HG03442 (cell line): ENCODE results near the gene LRRC53.

Source experiments
- ATAC-seq: cut with Tn5 transposase; IDR thresholded peaks from one replicate; pipeline ENCODE4 v1.9.1; 2021; ENCODE audit warnings: mild to moderate bottlenecking, moderate library complexity; ENCODE audit not compliant: unreplicated experiment

LRRC53 gene

DNA sequence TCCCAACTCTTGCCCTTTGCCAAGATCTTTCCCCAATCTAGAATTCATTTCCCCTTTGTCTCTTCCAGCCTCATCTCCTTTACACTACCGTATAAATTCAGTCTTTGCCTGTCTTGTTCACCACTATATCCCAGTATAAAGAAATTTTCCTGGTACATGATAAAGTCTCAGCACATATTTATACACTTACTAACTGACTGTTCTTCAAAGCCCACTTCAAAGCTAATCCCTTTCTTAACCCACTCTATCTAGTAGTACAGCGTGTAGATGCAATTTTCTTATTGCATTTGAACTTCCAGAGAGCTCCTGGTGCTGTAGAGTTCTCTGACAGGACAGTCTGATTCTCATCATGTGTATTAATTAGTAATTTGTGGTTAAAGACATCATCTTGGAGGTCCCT, 78.1 kb downstream of the LRRC53 start:
- no peak for ATAC-seq

- no peak for ATAC-seq
Measured at GRCh38 chr1:74432325-74432724, 80.1 kb downstream of the LRRC53 start.

- ATAC-seq, result no peak
Measured at GRCh38 chr1:74431531-74431930, 80.9 kb downstream of the LRRC53 start.

DNA sequence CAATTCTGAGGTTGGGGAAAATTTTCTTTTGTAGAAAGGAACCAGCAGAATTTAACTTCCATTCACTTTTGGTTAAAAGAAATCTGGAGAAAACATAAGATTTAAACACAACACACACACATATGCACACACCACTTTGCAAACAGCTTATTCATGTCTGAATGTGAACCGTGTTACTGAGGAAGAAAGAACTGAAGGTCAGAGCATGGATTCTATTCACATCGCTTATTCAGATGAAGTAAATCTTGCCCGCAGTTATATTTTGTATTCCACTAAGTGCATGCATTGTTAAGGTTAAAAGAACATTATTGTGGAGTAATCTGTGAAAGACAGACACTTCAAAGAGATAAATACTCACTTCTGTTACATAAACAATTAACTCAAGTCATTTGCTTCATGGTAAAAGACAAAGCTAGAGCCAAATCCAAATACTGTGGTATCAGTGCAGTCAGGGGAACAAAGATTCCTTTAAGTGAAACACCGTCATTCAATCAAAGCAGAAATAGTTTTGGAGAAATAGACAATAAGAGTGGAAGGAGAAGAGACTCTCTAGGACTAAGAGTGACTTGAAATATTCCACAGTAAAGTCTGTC, 82.0 kb downstream of the LRRC53 start:
- ATAC-seq, result no peak

- ATAC-seq, result no peak
Measured at GRCh38 chr1:74429580-74429979, 82.8 kb downstream of the LRRC53 start.

GRCh38 chr1:74427681-74428080, 84.7 kb downstream of the LRRC53 start:
- ATAC-seq, result no peak

GRCh38 chr1:74426208-74426937, 86.0 kb downstream of the LRRC53 start:
- no peak for ATAC-seq

DNA sequence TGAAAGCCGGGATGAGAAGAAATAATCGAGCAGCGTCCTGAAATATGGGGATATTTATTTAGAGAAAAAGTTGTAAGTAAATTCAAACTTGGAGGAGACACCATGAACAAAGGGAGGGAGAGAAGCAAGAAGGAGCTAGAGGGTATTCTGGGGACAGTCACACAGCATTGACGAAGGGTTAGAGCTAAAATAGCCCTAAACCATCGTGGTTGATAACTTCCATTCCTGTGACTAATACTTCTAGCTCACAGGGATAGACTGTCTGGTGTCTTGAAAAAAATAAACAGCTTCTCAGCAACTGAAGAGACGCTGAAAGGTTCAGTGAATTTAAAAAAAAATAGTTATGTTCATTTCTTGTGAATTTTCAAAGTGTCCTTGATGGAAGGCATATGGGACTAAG, 86.7 kb downstream of the LRRC53 start:
- no peak for ATAC-seq

DNA sequence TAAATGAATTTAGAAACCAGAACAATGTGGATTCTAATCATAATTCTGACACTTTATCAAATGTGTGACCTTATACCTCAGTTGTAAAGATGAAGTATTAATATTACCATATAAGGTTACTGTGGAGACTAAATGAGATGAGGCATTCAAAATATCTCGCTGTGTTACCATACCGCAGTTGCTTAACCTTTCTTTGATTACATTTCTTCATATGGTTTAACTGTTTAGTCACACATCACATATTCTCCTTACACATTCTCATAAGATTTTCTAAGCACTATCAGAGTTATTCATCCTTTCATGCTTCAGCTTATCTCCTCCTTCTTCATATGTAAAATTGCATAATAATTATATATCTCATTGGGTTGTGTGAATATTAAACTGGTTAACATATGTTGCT, 88.9 kb downstream of the LRRC53 start:
- ATAC-seq, result no peak

DNA sequence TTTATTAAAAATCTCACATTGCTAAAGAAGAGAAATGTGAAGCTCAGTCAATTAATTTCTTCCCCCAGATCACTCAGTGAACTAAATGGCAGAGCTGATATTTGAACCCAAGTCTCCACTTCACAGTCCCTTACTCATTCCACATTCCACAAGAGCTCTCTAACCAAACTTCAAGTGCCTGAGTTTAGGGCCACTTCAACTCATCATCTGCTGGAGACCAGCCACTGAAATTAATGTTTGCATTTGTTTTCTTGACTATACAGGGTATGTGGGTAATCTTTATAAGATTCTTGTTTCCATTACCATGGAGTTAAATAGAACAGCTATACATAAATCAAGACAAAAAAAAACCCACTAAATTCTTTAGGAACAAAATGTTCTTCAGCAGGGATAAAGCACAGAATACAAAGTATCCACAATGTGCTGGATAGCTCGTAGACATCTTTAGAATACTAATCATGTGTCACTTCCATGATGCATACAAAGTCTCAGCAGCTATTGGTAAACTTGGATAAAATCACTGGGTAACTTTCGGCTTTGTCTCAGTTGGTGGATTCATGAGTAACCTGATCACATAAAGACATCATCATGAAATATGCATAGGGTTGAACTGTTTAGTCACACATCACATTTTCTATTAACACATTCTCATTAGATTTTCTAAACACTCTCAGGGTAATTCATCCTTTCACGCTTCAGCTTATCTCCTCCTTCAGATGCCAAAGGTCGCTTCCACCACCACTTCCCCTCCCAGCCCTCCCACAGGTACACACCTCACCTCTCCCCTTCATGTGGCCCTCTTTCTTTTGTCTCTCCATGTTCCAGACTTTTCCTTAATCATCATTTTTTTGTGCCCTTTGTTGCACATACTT, 89.8 kb downstream of the LRRC53 start:
- ATAC-seq, result no peak

DNA sequence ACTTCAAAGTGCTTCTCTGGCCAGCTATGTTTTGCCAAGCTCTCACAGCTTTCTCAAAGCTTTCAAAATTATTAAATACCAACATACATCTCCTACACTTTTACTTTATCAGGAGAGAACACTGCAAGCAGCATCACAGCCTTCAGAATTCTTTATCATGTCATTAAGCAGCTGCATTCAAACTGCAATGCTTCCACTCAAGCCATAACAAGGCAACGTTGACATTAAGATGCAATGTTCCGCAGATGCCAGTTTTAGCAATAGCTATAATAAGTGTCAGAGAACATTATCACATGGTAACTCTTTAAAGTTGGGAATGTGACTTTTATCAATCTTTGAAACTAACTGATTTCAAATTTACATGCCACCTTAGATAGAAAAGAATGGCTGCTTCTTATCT, 91.9 kb downstream of the LRRC53 start:
- ATAC-seq, result no peak
